ENCODE measurements around the gene DPEP2NB.

Gene DPEP2NB

GRCh38 chr16:67971111-67971510, 44.6 kb downstream of the DPEP2NB start:
- no peak for TF ChIP-seq CTCF (conservative IDR thresholded peaks at IDR 0.05; ENCODE audit: low read length)
- TF ChIP-seq EZH2phosphoT487 (IDR thresholded peaks at IDR 0.05; ENCODE audit: borderline replicate concordance), result no peak
- peaks cover 18% of the 10 kb centered on the region for H3K4me1 ChIP-seq (ENCODE audit: insufficient read depth, low read length, poor library complexity, severe bottlenecking)
- H3F3A ChIP-seq (ENCODE audit: low read depth), result no peaks in the 10 kb centered on the region; the same call in 1 of the 2 replicates
- H3K9me2 ChIP-seq (replicated peaks; ENCODE audit: low read depth, low read length), result no peaks in the 10 kb centered on the region
- H3K4me2 ChIP-seq (ENCODE audit: low read depth, low read length, poor library complexity, severe bottlenecking), result no peak overlapping the region
- H3K9me3 ChIP-seq (ENCODE audit: insufficient read depth, low read depth, low read length), result no peaks in the 10 kb centered on the region
- H3K4me3 ChIP-seq (ENCODE audit: low read length, poor library complexity, severe bottlenecking), result no peak overlapping the region
- no peaks in the 10 kb centered on the region for H3K36me3 ChIP-seq (ENCODE audit: insufficient read depth, low read length)
- H2AFZ ChIP-seq (ENCODE audit: low read length), result no peak overlapping the region
- no peaks in the 10 kb centered on the region for H3K79me2 ChIP-seq (ENCODE audit: insufficient read depth, low read length)
- no peaks in the 10 kb centered on the region for H3K27me3 ChIP-seq (ENCODE audit: insufficient read depth, low read length, poor library complexity, severe bottlenecking)
- no peak overlapping the region for H3K9ac ChIP-seq (ENCODE audit: low read depth, low read length, poor library complexity, severe bottlenecking)
- H4K20me1 ChIP-seq (ENCODE audit: insufficient read depth, low read length, poor library complexity, severe bottlenecking), result no peaks in the 10 kb centered on the region

- Histone ChIP-seq H2AFZ (ENCODE audit: low read length) (no peak overlapping the region; the same call in 1 of the 2 replicates), H3K4me3 (ENCODE audit: low read length, poor library complexity, severe bottlenecking) (peak overlapping the region; percentile 75), H4K20me1 (ENCODE audit: insufficient read depth, low read length, poor library complexity, severe bottlenecking) (no peaks in the 10 kb centered on the region), H3K79me2 (ENCODE audit: insufficient read depth, low read length) (no peaks in the 10 kb centered on the region), H3K27me3 (ENCODE audit: insufficient read depth, low read length, poor library complexity, severe bottlenecking) (no peaks in the 10 kb centered on the region), H3K4me2 (ENCODE audit: low read depth, low read length, poor library complexity, severe bottlenecking) (peak overlapping the region; percentile 65), H3K36me3 (ENCODE audit: insufficient read depth, low read length) (no peaks in the 10 kb centered on the region), H3K9me3 (ENCODE audit: insufficient read depth, low read depth, low read length) (no peaks in the 10 kb centered on the region), H3F3A (ENCODE audit: low read depth) (no peaks in the 10 kb centered on the region; the same call in 1 of the 2 replicates), H3K9ac (ENCODE audit: low read depth, low read length, poor library complexity, severe bottlenecking) (no peak overlapping the region), H3K4me1 (ENCODE audit: insufficient read depth, low read length, poor library complexity, severe bottlenecking) (peaks cover 18% of the 10 kb centered on the region), H3K9me2 (replicated peaks; ENCODE audit: low read depth, low read length) (no peaks in the 10 kb centered on the region)
- no peak for TF ChIP-seq EZH2phosphoT487 (IDR thresholded peaks at IDR 0.05; ENCODE audit: borderline replicate concordance)
These were observed 46.3 kb downstream of the DPEP2NB start for GRCh38 chr16:67969254-67970039.

- peak within 1 kb of the TSS; percentile 75 for H3K4me3 ChIP-seq (ENCODE audit: low read length, poor library complexity, severe bottlenecking)
- H3K9me2 ChIP-seq (replicated peaks; ENCODE audit: low read depth, low read length), result no peaks in the 10 kb centered on the region
- no peaks in the 10 kb centered on the region for H3K79me2 ChIP-seq (ENCODE audit: insufficient read depth, low read length)
- H2AFZ ChIP-seq (ENCODE audit: low read length), result peak within 1 kb of the TSS; percentile 80
- H3K9me3 ChIP-seq (ENCODE audit: insufficient read depth, low read depth, low read length), result no peaks in the 10 kb centered on the region
- TF ChIP-seq EZH2phosphoT487 (IDR thresholded peaks at IDR 0.05; ENCODE audit: borderline replicate concordance), result no peak
- no peak for TF ChIP-seq CTCF (conservative IDR thresholded peaks at IDR 0.05; ENCODE audit: low read length)
- H3K27me3 ChIP-seq (ENCODE audit: insufficient read depth, low read length, poor library complexity, severe bottlenecking), result no peaks in the 10 kb centered on the region
- no peaks in the 10 kb centered on the region for H3K36me3 ChIP-seq (ENCODE audit: insufficient read depth, low read length)
- peak within 1 kb of the TSS; percentile 65 for H3K4me2 ChIP-seq (ENCODE audit: low read depth, low read length, poor library complexity, severe bottlenecking)
- H3F3A ChIP-seq (ENCODE audit: low read depth), result no peaks in the 10 kb centered on the region; the same call in 1 of the 2 replicates
- H3K4me1 ChIP-seq (ENCODE audit: insufficient read depth, low read length, poor library complexity, severe bottlenecking), result peaks cover 18% of the 10 kb centered on the region
- peak within 1 kb of the TSS; percentile 54 for H3K9ac ChIP-seq (ENCODE audit: low read depth, low read length, poor library complexity, severe bottlenecking)
- H4K20me1 ChIP-seq (ENCODE audit: insufficient read depth, low read length, poor library complexity, severe bottlenecking), result no peaks in the 10 kb centered on the region
These were observed 47.1 kb downstream of the DPEP2NB start, which contains the start of gene SLC12A4 for GRCh38 chr16:67968400-67969253. TSS of gene SLC12A4 (minus strand) at chr16:67968637. CDS start at chr16:67968553, 84 bp downstream.

Measured in Loucy (cell line).